GM18526 (cell line): ENCODE data around the gene CERS4.

ENCODE experiments used
- POLR2A ChIP-seq: IDR thresholded peaks from 3 replicates; pipeline ENCODE4 v1.6.1; 2011; ENCODE audit not compliant: insufficient read length; ENCODE audit errors: extremely low read depth

CERS4 gene

GRCh38 chr19:8237026-8237425 is 27.9 kb downstream of the CERS4 start:
- TF ChIP-seq POLR2A, result no peak

- TF ChIP-seq POLR2A, result no peak
Measured at GRCh38 chr19:8238251-8238650, 29.1 kb downstream of the CERS4 start.

- TF ChIP-seq POLR2A, result no peak
Measured at GRCh38 chr19:8239528-8240273, 30.5 kb downstream of the CERS4 start.

- TF ChIP-seq POLR2A, result no peak
Measured at GRCh38 chr19:8240274-8241229, 31.4 kb downstream of the CERS4 start.

- TF ChIP-seq POLR2A, result no peak
Measured at GRCh38 chr19:8241646-8242045, 32.5 kb downstream of the CERS4 start.

GRCh38 chr19:8242211-8242821 is 33.1 kb downstream of the CERS4 start:
- TF ChIP-seq POLR2A, result no peak

- TF ChIP-seq POLR2A, result no peak
Measured at GRCh38 chr19:8243146-8243545, 34.0 kb downstream of the CERS4 start.

GRCh38 chr19:8244442-8244841 is 35.3 kb downstream of the CERS4 start:
- TF ChIP-seq POLR2A, result no peak

GRCh38 chr19:8245869-8246835 is 37.0 kb downstream of the CERS4 start:
- no peak for TF ChIP-seq POLR2A

GRCh38 chr19:8248348-8249328 is 39.5 kb downstream of the CERS4 start:
- no peak for TF ChIP-seq POLR2A

- TF ChIP-seq POLR2A, result no peak
Measured at GRCh38 chr19:8250596-8250995, 41.4 kb downstream of the CERS4 start.

GRCh38 chr19:8251025-8251472 is 41.9 kb downstream of the CERS4 start:
- TF ChIP-seq POLR2A, result no peak

GRCh38 chr19:8252922-8253589 is 43.9 kb downstream of the CERS4 start:
- no peak for TF ChIP-seq POLR2A
